Right ventricle myocardium inferior (tissue), 1 donor: ENCODE measurements around the gene ANKRD1. TPM values are rescaled to one million over a fixed set of nuclear protein-coding genes. Genes with fewer than 3 reads are reported as not detected.
A peak's percentile ranks its signal among the peaks of the same experiment; 100 is the strongest.

Experiments
- ATAC-seq: fragments of 200-7000 bp; cut with Tn5 transposase; one replicate; pipeline ENCODE4 v1.9.1; 2020; ENCODE audit warnings: mild to moderate bottlenecking, moderate library complexity
- DNase-seq: peaks from one replicate; pipeline ENCODE4 v3.0.0; 2021; ENCODE audit errors: missing footprints
- intact Hi-C: fragments of 100-400 bp; cut with DNase I; formaldehyde crosslinking; loops from one replicate; pipeline ENCODE4 v1.11.0; 2022
- total RNA-seq: library from RNA; stranded (reverse); fragmentation: NEBNext Ultra II Directional; extraction: Animal tissue kit (Norgen Biotek cat#: 25700); gene quantifications from one replicate; pipeline ENCODE4 v1.2.1, GENCODE V29; 2021
- donor health status: DM: no; HTN: yes; CAD: no; lungs with severe emphysema.

ANKRD1 gene
- total RNA-seq, 1 donor from 2014 or later: 2,249 TPM

DNA sequence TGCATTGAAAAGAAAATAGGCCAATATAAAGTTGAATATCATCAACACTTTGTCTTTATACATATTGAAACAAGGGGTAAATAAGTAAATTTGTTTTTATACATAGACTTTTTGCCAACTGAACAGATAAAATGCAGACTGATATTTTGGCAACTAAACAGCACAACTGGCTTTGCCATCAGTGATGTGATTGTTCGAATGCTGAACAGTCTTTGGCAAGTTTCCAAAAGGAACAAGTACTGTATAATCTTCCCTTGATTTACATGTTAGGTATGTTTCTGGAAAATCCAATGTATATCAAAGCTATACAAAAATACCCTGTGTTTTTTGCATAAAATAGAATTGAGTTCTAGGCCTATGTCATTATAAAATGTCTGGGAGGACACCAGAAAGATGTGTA, 18.2 kb upstream of the ANKRD1 start:
- ATAC-seq: no peak
- intact Hi-C loops: no loop called here

DNA sequence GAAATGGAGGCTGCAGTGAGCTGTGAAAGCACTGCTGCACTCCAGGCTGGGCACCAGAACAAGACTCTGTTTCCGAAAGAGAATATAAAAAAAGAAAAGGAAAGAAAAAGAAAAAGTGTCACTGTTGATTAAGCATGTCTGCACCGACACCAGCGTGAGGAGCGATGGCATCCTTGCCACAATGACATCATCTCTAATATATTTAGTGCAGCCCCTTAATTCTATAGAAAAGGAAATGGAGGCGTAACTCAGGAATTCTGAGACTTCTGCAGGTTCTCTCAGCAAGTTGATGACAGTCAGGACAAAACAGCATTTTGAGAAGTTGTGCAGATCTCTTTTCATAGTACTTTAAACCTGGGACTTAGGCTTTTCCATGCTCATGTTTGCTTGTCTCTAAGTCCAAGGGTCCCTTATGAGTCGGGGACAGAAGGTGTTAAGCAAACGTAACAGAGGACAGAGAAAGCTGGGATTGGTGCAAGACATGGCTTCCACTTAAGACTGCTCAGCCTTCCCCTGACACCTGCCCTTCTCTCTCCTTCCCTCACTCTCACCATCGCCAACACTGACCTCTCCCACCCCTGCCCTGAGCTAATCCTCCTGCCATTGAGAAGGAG, 16.9 kb upstream of the ANKRD1 start:
- intact Hi-C loops: no loop called here
- DNase-seq (no peak), ATAC-seq (no peak)

More for the DNA sequence above, 18.2 kb upstream of the ANKRD1 start:
- DNase-seq: no peak

DNA sequence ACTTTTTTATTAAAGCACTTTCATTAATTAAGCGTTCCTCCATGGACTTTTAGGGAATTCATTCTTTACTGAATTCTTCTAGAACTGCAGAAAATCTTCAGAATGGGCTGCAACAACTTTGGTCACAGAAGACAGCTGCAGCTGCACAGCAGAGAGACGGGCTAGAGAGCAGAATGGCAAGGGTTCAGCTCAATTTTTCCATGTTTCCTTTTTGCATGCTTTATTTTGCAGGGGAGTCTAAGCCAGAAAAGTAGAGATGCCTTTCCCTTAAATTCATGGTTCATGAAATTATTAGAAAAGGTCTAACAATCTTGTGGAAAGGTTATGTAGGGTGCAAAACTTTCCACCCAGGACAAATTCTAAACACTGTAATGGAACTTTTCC, 15.4 kb upstream of the ANKRD1 start:
- intact Hi-C loops: no loop called here
- ATAC-seq (no peak), DNase-seq (no peak)

GRCh38 chr10:90935581-90936275, 14.8 kb upstream of the ANKRD1 start:
- DNase-seq (no peak), ATAC-seq (no peak)
- intact Hi-C loops: no loop called here

- intact Hi-C loops: loop anchor here (2.0 kb wide), 1 partner anchor 34 kb away; no protein-coding TSS in a partner anchor
- DNase-seq: no peak
These were observed 10.3 kb upstream of the ANKRD1 start for GRCh38 chr10:90930971-90931871.

DNA sequence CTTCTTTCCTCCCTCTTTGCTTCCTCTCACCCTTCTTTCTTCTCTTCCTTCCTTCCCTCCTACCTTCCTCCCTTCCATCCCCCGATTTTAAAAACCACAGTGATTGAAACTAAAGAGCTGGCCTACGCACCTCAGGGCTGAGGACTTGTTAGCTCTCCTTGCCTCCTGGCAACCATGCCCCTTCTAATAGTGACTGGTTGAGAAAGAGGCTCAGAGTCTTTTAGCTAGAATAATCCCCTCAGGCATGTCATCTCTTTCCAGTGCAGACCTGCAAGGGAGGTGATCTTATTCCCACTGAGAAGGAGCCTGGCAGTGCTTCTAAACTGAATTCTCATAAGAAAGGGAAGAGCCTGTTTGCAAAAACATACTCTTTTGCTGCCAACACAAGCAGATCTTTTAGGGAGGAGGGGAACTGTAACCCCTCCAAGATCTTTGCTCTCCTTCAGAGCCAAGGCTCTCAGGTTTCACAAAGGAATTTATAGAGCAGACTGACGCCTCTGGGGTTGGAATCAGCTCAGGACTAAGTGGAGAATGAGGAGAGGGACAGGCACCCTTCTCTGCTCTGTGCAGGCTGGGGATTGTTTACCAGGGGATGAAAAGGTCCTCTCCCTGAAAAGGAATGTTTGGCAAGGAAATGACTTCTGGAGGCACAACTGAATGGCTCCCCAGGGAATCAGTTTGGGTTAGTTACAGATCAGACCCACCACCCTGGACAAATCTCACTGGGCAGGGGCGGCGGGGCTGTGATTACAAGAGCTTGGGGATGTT, 9.4 kb upstream of the ANKRD1 start:
- intact Hi-C loops: loop anchor here (2.0 kb wide), 1 partner anchor 35 kb away; no protein-coding TSS in a partner anchor
- DNase-seq (no peak), ATAC-seq (peak; percentile 91)

More at GRCh38 chr10:90930971-90931871, 10.3 kb upstream of the ANKRD1 start:
- peak; percentile 86 for ATAC-seq

DNA sequence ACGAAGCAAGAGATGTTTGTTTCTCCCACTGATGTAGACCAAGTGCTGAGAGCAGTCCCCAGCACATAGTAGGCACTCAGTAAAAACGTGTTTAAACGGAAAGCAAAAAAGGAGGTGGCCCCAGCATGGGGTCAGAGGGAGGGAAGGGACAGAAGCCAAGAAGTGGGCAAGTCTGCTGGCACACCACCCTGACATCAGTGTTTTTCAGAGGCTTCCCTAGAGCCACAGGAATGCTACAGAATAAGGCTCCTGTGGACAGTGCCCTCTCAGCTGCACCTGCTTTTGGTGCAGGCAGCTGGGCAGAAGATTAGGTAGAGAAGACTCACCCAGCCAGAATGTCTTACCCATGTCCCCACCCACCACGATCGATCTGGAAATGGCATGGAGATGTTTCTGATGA, 8.3 kb upstream of the ANKRD1 start:
- DNase-seq (no peak), ATAC-seq (no peak)
- intact Hi-C loops: no loop called here

- intact Hi-C loops: no loop called here
- DNase-seq (no peak), ATAC-seq (no peak)
These were observed 6.4 kb upstream of the ANKRD1 start for GRCh38 chr10:90927293-90927692.

DNA sequence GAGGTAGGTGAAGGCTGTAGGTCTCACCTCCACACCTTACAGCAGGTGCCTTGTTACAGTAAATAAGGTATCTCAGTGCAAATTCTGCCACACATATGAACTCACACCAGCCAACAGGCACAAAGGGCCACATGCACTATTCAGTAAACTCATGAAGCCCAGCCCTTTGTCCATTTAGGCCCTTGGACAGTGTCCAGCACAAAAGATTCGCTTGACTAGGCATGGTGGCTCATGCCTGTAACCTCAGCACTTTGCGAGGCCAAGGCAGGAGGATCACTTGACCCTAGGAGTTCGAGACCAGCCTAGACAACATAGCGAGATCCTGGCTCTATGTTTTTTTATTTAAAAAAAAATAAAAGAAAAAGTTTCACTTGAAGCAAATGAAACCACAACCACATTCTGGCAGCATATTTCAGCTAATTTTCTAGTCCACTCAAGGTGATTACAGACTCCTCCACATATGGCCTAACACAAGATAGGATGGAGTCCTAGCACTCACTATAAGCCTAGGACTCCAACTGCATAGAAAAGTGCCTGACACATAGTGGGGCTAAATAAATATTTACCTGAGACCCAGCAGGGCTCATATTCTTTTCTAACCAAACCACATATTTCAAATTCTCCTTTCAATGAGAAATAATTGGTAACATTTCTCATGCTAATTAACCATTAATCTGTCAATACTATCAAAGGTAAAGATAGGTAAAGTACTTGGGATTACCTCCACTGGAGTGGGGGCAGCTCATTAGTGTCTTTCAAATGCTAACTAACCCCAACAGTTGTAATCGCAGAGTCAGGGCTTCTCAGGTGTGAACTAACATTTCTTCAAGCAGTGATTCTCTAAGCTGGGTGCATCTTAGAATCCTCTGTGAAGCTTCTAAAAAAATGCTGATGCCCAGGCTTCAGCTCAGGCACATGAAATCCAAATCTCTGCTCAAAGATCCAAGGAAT, 4.5 kb upstream of the ANKRD1 start:
- DNase-seq: no peak
- no peak for ATAC-seq
- intact Hi-C loops: no loop called here

DNA sequence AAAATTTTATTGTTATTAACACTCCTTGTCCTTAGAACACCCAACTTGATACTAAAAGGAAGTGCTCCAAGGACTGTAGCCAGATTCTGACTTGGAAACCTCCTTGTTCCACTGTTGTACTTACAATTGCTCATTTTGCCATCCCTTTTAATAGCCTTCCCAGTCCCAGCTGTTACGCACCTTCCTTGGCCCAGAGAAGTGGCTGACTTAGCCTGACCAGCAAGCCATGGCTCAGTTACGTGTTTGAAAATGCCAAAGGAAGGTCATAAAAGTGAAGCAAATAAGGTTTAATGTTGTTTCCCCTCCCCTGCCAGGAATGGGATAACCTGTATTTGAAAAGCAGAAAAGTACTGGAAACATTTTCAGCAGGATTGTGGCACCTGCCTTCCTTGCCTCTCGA, 3.7 kb upstream of the ANKRD1 start:
- ATAC-seq (no peak), DNase-seq (no peak)
- intact Hi-C loops: no loop called here

- intact Hi-C loops: no loop called here
- ATAC-seq: no peak
- no peak for DNase-seq
These were observed 2.3 kb upstream of the ANKRD1 start for GRCh38 chr10:90923111-90923731.

GRCh38 chr10:90921906-90922305, 1.0 kb upstream of the ANKRD1 start:
- intact Hi-C loops: loop anchor here (2.0 kb wide), 2 partner anchors 47 to 65 kb away; no protein-coding TSS in a partner anchor
- no peak for DNase-seq
- ATAC-seq: no peak

GRCh38 chr10:90919683-90920574, 958 bp downstream of the ANKRD1 start:
- intact Hi-C loops: loop anchor here (2.0 to 10.0 kb wide), 3 partner anchors 49 to 245 kb away; no protein-coding TSS in a partner anchor
- DNase-seq (no peak), ATAC-seq (no peak)

GRCh38 chr10:90917968-90918318, 2.9 kb downstream of the ANKRD1 start:
- intact Hi-C loops: loop anchor here (10.0 kb wide), 1 partner anchor 247 kb away; no protein-coding TSS in a partner anchor

GRCh38 chr10:90917238-90917967, 3.5 kb downstream of the ANKRD1 start:
- DNase-seq (no peak), ATAC-seq (no peak)
- intact Hi-C loops: loop anchor here (10.0 kb wide), 1 partner anchor 247 kb away; no protein-coding TSS in a partner anchor

More at GRCh38 chr10:90917968-90918318, 2.9 kb downstream of the ANKRD1 start:
- DNase-seq: no peak
- ATAC-seq: no peak
